Measurements from ENCODE around the gene CA10.
A peak's percentile ranks its signal among the peaks of the same experiment; 100 is the strongest.

The CA10 gene

GRCh38 chr17:51759260-51759659 lies 399.3 kb downstream of the CA10 start:
- no peak for DNase-seq

- no peak for DNase-seq
Observed at GRCh38 chr17:51751072-51751471, 407.4 kb downstream of the CA10 start.

- DNase-seq = no peak
Observed at GRCh38 chr17:51748749-51749604, 409.5 kb downstream of the CA10 start.

DNA sequence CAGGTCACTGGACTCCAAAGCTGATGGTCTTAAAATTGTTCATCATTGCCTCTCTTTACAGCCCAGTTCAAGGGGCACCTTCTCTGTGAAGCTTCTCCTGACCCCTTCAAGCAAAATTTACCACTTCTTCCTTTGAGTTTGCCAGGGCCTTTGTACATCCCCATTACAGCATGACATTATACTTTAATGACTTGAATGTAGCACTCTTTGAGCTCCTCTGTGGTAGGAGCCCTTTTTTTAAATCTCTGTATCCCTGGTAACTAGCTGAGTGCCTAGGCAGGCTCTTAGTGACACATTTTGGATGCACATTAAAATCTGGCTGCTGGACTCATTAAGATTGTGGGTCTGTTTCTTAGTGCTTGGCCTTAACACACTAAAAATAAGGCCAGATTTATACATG lies 412.1 kb downstream of the CA10 start:
- DNase-seq = peak; percentile 60

GRCh38 chr17:51745993-51746392 lies 412.5 kb downstream of the CA10 start:
- peak; percentile 66 for DNase-seq

- no peak for DNase-seq
Observed at GRCh38 chr17:51743477-51743876, 415.0 kb downstream of the CA10 start.

DNA sequence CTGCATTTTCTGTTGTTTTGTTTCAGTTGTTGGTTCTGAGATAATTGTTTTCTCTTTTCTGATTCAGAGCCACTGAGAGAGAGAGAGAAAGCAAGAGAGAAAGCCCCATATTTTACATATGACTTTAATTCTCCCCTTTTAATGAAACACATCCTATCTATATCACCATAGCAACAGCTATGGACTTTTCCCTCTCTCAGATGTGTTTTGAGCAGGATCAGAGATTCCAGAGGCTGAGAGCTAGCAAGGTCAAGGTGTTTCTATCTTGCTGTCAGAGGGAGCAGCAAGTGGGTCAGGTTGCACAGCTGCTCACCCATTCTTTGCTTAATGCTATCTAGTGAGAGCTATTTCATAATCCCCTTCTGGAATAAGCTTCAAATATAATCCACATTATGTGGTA lies 415.9 kb downstream of the CA10 start:
- DNase-seq = no peak

- peak; percentile 16 for DNase-seq
Observed at GRCh38 chr17:51741458-51741857, 417.1 kb downstream of the CA10 start.

DNA sequence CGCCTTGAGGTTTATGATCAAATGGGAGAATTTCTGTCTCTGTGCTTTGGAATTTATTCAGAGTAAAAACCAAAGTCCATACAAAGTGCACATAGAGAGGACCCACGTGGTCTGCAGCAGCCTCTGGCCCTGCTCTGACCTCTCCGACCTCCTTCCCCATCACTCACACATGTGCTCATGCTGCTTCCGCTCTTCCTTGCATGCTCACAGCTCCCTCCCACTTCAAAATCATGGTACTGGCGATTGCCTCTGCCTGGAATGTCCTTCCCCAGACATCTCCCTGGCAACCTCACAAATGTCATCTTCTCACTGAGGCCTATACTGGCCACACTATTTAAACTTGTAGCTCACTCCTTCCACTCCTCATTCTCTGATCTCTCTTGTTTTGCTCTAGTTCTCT lies 418.0 kb downstream of the CA10 start:
- DNase-seq = no peak

DNA sequence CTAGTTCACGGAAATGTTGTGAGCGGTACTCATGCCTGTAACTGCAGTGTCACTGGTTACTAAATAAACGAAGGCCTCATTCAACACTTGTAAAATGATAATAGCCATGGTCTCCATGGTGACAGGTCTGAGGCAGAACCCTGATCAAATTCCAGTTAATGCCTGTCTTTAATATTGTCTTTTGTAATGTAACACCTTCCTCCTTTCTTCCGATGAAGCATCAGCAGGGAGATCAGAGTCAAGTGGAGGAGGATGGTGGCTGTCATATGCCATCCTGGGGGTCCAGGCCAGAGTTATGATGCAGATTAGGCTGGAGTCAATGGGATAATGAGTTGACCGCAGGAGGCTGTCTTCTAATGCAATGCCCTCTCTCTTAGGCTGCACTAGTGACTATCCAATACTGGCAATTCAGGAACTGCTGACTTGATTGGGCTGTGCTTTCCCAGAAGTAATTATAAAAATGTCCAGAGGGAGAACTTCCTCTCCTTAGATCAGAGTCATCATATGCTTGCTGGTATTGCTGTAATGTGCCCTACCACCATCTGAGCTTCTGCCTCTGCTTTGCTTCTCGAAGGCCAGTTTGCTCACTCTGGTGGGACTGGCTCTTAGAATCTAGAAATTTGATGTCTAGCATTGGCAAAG lies 419.1 kb downstream of the CA10 start:
- DNase-seq = peak; percentile 78

- no peak for DNase-seq
Observed at GRCh38 chr17:51736356-51736755, 422.2 kb downstream of the CA10 start.

GRCh38 chr17:51734976-51735375 lies 423.5 kb downstream of the CA10 start:
- no peak for DNase-seq

GRCh38 chr17:51734462-51734861 lies 424.1 kb downstream of the CA10 start:
- DNase-seq = no peak

DNA sequence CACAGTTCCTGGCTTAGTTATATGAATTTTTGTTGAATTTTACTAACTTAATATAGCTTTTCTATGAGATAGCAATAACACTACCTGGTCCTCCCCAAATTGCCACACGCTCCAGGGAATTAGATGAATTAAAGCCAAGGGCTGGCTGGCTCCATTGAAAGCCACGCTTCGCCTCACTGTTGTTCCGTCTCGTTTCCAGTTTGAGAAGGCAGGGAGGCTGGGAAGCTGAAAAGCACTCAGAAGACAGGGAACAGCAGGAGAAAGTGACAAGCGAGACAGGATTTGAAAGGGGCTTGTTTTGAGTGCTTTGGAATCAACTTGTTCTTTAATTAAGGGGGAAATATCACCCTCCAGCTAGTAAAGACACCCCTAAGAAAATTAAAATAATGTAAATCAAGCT lies 425.3 kb downstream of the CA10 start:
- DNase-seq = peak; percentile 44

DNA sequence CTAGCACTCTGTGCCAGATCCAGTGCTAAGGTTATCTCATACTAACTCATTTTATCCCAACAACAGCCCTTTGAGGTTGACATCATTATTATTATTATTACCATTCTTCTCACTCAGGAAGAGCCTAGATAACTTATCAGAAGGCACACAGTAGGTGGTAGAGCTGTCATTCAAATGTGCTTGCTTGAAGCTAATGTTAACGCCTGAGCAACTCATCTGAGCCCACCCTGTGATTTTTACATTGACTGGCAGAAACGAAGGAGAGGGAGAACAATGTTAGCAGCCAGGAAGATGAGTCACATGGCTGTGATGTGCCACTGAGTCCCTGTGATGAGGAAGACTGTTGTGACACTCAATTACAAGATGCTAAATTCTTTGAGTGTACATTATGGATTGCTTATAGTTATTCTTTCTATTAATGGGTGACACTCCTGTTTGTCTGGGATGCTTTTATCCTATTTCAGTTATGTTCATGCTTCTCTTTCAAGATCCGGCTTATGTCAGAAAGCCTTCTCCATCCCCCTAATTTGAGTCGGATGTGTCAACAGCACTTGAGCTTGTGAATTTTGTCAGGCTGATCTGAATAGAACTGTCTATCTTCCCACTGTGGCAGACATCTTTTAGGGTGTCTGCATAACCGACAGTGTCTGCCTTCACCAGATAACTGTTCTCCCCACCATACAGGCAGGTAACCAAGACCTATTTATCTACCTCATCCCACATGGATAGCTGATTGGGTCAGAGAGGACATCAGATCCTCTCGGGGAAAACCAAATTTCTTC lies 426.4 kb downstream of the CA10 start:
- DNase-seq = no peak

GRCh38 chr17:51730303-51731050 lies 428.0 kb downstream of the CA10 start:
- DNase-seq = no peak

DNA sequence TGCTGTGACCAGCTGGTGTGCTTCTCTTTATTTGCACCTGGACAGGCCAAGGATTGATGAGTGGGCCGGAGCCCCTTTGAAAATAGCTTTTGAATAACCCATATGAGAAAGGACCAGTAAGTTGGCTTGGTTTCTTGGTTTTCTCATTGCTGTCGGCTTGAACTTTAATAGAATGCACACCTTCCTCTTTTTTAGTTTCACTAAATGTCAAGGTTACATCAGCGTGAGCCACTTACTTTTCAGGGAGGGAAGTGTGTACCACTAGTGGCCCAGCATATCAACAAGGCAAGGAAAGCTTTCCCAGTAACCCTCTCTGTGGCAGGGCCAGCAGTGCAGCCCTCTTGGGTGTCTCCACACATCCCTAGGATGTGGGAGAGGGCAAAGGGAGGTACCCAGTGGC lies 433.3 kb downstream of the CA10 start:
- DNase-seq = no peak

DNA sequence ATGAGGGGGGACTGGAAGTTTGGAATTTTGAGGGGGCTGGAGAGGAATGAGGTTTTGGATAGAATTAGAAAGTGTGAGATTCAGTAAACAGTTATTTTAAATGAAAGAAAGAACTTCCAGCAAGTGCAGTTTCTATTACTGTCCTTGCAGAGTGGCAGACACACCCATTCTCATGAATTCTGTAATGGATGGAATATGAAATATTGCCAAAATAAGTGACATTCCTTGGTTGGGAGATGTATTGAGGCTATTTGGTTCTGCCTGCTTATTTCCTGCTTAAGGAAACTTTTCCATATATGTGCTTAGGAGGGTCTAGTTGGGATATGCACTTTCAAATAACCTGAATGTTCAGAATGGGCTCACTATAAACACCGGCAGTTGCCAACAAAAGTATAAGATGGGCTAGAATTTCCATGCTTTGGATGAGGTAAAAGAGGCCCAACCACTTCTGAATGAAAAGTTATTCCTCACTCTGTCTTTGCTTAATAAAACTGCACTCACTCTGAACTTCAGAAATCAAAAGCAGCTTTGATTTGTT lies 434.4 kb downstream of the CA10 start:
- no peak for DNase-seq

- DNase-seq = no peak
Observed at GRCh38 chr17:51722994-51723393, 435.5 kb downstream of the CA10 start.

DNA sequence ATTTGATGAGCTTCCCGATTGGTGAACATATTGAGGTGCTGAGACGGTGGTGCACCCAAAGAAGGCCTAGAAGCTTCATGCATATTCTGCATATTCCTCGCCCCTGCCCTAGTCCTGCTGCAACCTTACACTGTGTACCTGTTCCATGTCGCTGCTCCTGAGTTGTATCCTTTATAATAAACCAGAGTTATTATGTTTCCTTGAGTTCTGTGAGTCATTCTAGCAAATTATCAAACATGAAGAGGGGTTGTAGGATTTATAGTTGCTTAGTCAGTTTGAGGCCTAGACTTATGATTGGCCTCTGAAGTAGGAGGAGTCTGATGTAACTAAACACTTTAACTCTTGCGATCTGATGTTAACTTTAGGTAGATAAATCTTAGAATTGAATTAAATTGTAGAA lies 436.8 kb downstream of the CA10 start:
- no peak for DNase-seq

DNA sequence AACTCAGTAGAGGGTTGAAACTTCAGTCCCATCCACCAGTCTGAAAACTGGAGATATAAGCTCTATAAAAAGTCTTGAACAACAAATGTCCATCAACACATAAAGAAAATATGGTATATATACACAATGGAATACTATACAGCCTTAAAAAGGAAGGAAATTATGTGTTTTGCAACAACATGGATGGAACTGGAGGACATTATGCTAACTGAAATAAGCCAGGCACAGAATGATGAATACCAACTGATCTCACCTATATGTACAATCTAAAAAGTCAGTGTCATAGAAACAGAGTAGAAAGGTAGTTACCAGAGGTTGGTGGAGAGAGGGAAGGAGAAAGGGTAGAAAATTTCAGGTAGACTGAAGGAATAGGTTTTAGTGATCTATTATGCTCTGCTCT lies 438.1 kb downstream of the CA10 start:
- no peak for DNase-seq

DNA sequence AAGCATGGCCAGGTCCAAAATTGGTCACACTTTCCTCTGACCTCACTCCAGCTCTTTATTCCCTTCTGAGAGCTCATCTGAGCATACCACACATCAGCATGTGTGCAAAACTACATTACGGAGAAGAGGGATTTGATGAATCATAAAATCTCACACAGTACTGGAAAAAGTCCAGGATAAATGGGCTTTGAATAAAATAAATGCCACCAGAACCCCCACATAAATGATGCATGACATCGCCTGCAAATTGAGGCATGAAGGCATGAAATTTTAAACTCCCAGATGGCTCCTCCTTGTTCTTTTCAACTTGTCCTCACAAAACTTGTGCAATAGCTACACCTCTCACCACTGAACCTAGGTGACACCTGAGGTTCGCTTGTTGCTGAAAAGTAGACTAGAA lies 439.5 kb downstream of the CA10 start:
- no peak for DNase-seq

DNA sequence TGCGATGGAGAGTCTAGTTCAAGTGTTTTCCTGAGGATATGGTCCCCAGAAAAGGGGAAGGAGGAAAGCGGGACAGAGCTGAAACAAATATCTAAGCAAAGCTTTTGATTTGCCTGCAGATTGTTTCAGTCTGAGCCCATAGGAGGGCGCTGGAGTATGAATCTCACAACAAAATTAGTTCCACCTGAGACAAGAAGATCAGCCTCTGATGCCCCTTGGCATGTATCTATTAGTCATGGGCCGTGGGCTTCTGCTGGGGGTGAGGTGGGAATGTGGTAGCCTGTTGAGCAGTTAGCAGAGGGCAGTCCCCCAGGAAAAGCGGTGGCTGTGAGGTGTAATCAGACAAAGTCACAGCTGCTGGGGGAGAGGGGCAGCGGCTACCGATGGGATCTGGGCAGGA lies 446.9 kb downstream of the CA10 start:
- DNase-seq = no peak
